ENCODE data around the gene SIGLEC8. TPM values are rescaled to one million over a fixed set of nuclear protein-coding genes. Genes with fewer than 3 reads are reported as not detected.

Gene SIGLEC8
- total RNA-seq, 4 donors from 2014 or later: 0.27 to 1.3 TPM; not detected in 2

DNA sequence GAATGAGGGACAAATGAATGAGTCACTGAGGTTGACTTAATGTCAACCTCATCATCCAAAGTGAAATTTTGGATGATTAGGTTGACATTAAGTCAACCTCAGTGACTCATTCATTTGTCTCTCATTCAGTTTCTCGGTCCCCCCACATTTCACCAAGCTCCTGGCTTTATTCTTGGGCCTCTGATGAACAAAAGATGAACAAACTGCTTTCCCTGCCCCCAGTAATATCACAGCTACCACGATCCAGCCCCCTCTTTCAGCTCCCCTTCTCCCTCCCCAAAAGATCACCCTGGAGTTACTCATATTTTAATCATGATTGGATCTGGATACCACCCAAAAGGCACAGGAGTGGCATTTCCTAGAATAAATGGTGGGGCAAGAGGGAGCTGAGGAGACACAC is 30.9 kb upstream of the SIGLEC8 start:
- Histone ChIP-seq H3K4me1 (no peaks in the 10 kb centered on the region), H3K36me3 (no peaks in the 10 kb centered on the region), H3K27ac (no peak overlapping the region), H3K27me3 (no peaks in the 10 kb centered on the region), H3K4me3 (no peak overlapping the region), H3K9me3 (no peaks in the 10 kb centered on the region)
- TF ChIP-seq POLR2A (IDR thresholded peaks at IDR 0.05): no peak
- TF ChIP-seq POLR2AphosphoS5 (IDR thresholded peaks at IDR 0.05): no peak
- TF ChIP-seq, protein P1, sequence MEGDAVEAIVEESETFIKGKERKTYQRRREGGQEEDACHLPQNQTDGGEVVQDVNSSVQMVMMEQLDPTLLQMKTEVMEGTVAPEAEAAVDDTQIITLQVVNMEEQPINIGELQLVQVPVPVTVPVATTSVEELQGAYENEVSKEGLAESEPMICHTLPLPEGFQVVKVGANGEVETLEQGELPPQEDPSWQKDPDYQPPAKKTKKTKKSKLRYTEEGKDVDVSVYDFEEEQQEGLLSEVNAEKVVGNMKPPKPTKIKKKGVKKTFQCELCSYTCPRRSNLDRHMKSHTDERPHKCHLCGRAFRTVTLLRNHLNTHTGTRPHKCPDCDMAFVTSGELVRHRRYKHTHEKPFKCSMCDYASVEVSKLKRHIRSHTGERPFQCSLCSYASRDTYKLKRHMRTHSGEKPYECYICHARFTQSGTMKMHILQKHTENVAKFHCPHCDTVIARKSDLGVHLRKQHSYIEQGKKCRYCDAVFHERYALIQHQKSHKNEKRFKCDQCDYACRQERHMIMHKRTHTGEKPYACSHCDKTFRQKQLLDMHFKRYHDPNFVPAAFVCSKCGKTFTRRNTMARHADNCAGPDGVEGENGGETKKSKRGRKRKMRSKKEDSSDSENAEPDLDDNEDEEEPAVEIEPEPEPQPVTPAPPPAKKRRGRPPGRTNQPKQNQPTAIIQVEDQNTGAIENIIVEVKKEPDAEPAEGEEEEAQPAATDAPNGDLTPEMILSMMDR (IDR thresholded peaks at IDR 0.05): no peak
- no peak for TF ChIP-seq EP300 (IDR thresholded peaks at IDR 0.05; ENCODE audit: low read depth)
- 16 to 50% methylated on average over 2 of the region's 2 CpGs for WGBS, 2 donors (ENCODE audit: low coverage in 1 of 2)
- intact Hi-C loops (cut with DNase I; ENCODE audit: low total_unique reads): no loop called here
- in situ Hi-C loops (cut with MboI; ENCODE audit: low pct_ligation_motif_present in 1 of 4, low pct_unique_long_range_greater_than_20kb in 1 of 4, low sequenced_read_pairs in 3 of 4): loop anchor here in 1 of 4 donors (25.0 kb wide), 1 partner anchor 173 kb away; no protein-coding TSS in a partner anchor
- no peak for DNase-seq

- no peaks in the 10 kb centered on the region for H3K4me1 ChIP-seq
- H3K4me3 ChIP-seq: no peak overlapping the region
- WGBS, 2 donors (ENCODE audit: low coverage in 1 of 2): 74 to 80% methylated on average over 1 to 3 of the region's 3 CpGs
- no peaks in the 10 kb centered on the region for H3K36me3 ChIP-seq
- in situ Hi-C loops (cut with MboI; ENCODE audit: low pct_ligation_motif_present in 1 of 4, low pct_unique_long_range_greater_than_20kb in 1 of 4, low sequenced_read_pairs in 3 of 4): loop anchor here in 1 of 4 donors (25.0 kb wide), 1 partner anchor 174 kb away; no protein-coding TSS in a partner anchor
- TF ChIP-seq, protein P1 (IDR thresholded peaks at IDR 0.05): no peak
- no peak for TF ChIP-seq EP300 (IDR thresholded peaks at IDR 0.05; ENCODE audit: low read depth)
- TF ChIP-seq POLR2AphosphoS5 (IDR thresholded peaks at IDR 0.05): no peak
- TF ChIP-seq POLR2A (IDR thresholded peaks at IDR 0.05): no peak
- no peaks in the 10 kb centered on the region for H3K9me3 ChIP-seq
- no peak overlapping the region for H3K27ac ChIP-seq
- H3K27me3 ChIP-seq: no peaks in the 10 kb centered on the region
- no peak for DNase-seq
- intact Hi-C loops (cut with DNase I; ENCODE audit: low total_unique reads): no loop called here
These were observed 30.2 kb upstream of the SIGLEC8 start for GRCh38 chr19:51488491-51488890.

- intact Hi-C loops (cut with DNase I; ENCODE audit: low total_unique reads) (no loop called here), in situ Hi-C loops (cut with MboI; ENCODE audit: low pct_ligation_motif_present in 1 of 4, low pct_unique_long_range_greater_than_20kb in 1 of 4, low sequenced_read_pairs in 3 of 4) (loop anchor here in 1 of 4 donors (25.0 kb wide), 1 partner anchor 176 kb away; no protein-coding TSS in a partner anchor)
- 56 to 77% methylated on average over 2 to 5 of the region's 5 CpGs for WGBS, 2 donors (ENCODE audit: low coverage in 1 of 2)
- Histone ChIP-seq H3K9me3 (no peaks in the 10 kb centered on the region), H3K27ac (no peak overlapping the region), H3K4me1 (no peaks in the 10 kb centered on the region), H3K4me3 (no peak overlapping the region), H3K27me3 (no peaks in the 10 kb centered on the region), H3K36me3 (no peaks in the 10 kb centered on the region)
- no peak for DNase-seq
- TF ChIP-seq, protein P1 (IDR thresholded peaks at IDR 0.05): no peak
These were observed 27.9 kb upstream of the SIGLEC8 start for GRCh38 chr19:51485960-51486660.

GRCh38 chr19:51480590-51480989 is 22.3 kb upstream of the SIGLEC8 start:
- Histone ChIP-seq H3K36me3 (no peaks in the 10 kb centered on the region), H3K27me3 (peaks cover 10% of the 10 kb centered on the region), H3K4me3 (no peak overlapping the region), H3K4me1 (peaks cover 0 to 5% (median 0%) of the 10 kb centered on the region in 4 donors), H3K9me3 (no peaks in the 10 kb centered on the region), H3K27ac (no peak overlapping the region)
- TF ChIP-seq POLR2AphosphoS5 (IDR thresholded peaks at IDR 0.05) (no peak), EP300 (IDR thresholded peaks at IDR 0.05; ENCODE audit: low read depth) (no peak), POLR2A (IDR thresholded peaks at IDR 0.05) (no peak)
- TF ChIP-seq, protein P1 (IDR thresholded peaks at IDR 0.05): no peak
- in situ Hi-C loops (cut with MboI; ENCODE audit: low pct_ligation_motif_present in 1 of 4, low pct_unique_long_range_greater_than_20kb in 1 of 4, low sequenced_read_pairs in 3 of 4) (loop anchor here in 1 of 4 donors (25.0 kb wide), 1 partner anchor 182 kb away; no protein-coding TSS in a partner anchor), intact Hi-C loops (cut with DNase I; ENCODE audit: low total_unique reads) (no loop called here)
- DNase-seq: no peak
- WGBS, 2 donors (ENCODE audit: low coverage in 1 of 2): 41 to 73% methylated on average over 3 to 8 of the region's 8 CpGs

Data from transverse colon (tissue), 4 donors.